GM12878 (cell line): ENCODE measurements around the gene SOAT2. TPM values are rescaled to one million over a fixed set of nuclear protein-coding genes. Genes with fewer than 3 reads are reported as not detected.

Source experiments
- ATF7 ChIP-seq: fragments of 450-650 bp; IDR thresholded peaks from 2 replicates; pipeline ENCODE4 v1.6.1; 2016; ENCODE audit warnings: low read depth, mild to moderate bottlenecking
- BCL11A ChIP-seq: IDR thresholded peaks from 2 replicates; pipeline ENCODE4 v1.6.1; 2011; ENCODE audit warnings: low read depth, low read length
- EGR1 ChIP-seq, 2 experiments: IDR thresholded peaks; 1 replicate in 1 of 2; 2 replicates in 1 of 2; pipeline ENCODE4 v1.6.1; 2011 to 2012; ENCODE audit warnings: low read depth in 2 of 2, low read length in 2 of 2, borderline replicate concordance in 1 of 2, mild to moderate bottlenecking in 1 of 2, moderate library complexity in 1 of 2
- HDAC6 ChIP-seq: fragments of 200-600 bp; sonication (generic); IDR thresholded peaks from one replicate; pipeline ENCODE4 v1.8.0; 2017; ENCODE audit warnings: antibody characterized with exemption; ENCODE audit not compliant: unreplicated experiment
- MTA2 ChIP-seq: fragments of 450-650 bp; IDR thresholded peaks from 2 replicates; pipeline ENCODE4 v1.6.1; 2016; ENCODE audit warnings: low read depth, mild to moderate bottlenecking, moderate library complexity
- RCOR1 ChIP-seq: conservative IDR thresholded peaks from 2 replicates; pipeline ENCODE4 v1.6.1; 2012; ENCODE audit warnings: low read depth, low read length, improper control_type of control experiment
- RFX5 ChIP-seq: IDR thresholded peaks from 2 replicates; pipeline ENCODE4 v1.6.1; 2011; ENCODE audit warnings: low read depth, low read length, improper control_type of control experiment
- ZSCAN29 ChIP-seq: fragments of 450-650 bp; IDR thresholded peaks from 2 replicates; pipeline ENCODE4 v1.6.1; 2017; ENCODE audit warnings: mild to moderate bottlenecking, moderate library complexity
- polyA plus RNA-seq, 11 experiments: library from polyadenylated mRNA; depleted of rRNA in 4 of 11; unstranded in 6 of 11; stranded (reverse) in 5 of 11; fragments of >200 nt; fragmentation: Nextera tagmentation in 4 of 11; fragmentation: Illumina TruSeq in 1 of 11; extraction: Ambion mirVana in 4 of 11; extraction: Trizol in 1 of 11; gene quantifications; 1 replicate in 1 of 11; 2 replicates in 10 of 11; pipeline versions ENCODE4 v1.2.1 to v1.2.3, GENCODE V29; 2011 to 2016; ENCODE audit warnings: inconsistent platforms in 2 of 11, missing spikeins in 2 of 11, low read depth in 1 of 11
- total RNA-seq, 4 experiments: library from RNA; depleted of rRNA in 3 of 4; stranded (reverse); fragments of >200 nt in 3 of 4; fragmentation: Illumina TruSeq in 1 of 4; extraction: Trizol in 1 of 4; gene quantifications; 2 replicates each; pipeline versions ENCODE4 v1.2.1 to v1.2.3, GENCODE V29; 2013 to 2021
- TF ChIP-seq, protein P1 (sequence below): fragments of 450-650 bp; IDR thresholded peaks from 2 replicates; pipeline ENCODE4 v1.6.1; 2017; ENCODE audit warnings: mild to moderate bottlenecking, low read depth, inconsistent platforms; ENCODE audit not compliant: poor library complexity, severe bottlenecking
- TF ChIP-seq, protein P2 (sequence below): IDR thresholded peaks from 2 replicates; pipeline ENCODE4 v1.6.1; 2012; ENCODE audit warnings: low read depth, low read length, improper control_type of control experiment
- TF ChIP-seq, protein P3 (sequence below): IDR thresholded peaks from 2 replicates; pipeline ENCODE4 v1.6.1; 2011; ENCODE audit warnings: low read depth, mild to moderate bottlenecking, low read length, moderate library complexity, borderline replicate concordance; ENCODE audit errors: extremely low read depth
- TF ChIP-seq, protein P4 (sequence below): IDR thresholded peaks from 2 replicates; pipeline ENCODE4 v1.6.1; 2012; ENCODE audit warnings: low read depth, low read length, improper control_type of control experiment
- TF ChIP-seq, protein P5 (sequence below): fragments of 450-650 bp; IDR thresholded peaks from 2 replicates; pipeline ENCODE4 v1.6.1; 2018; ENCODE audit warnings: mild to moderate bottlenecking, low read depth, moderate library complexity; ENCODE audit not compliant: partially characterized antibody
- TF ChIP-seq, protein P6 (sequence below): IDR thresholded peaks from 2 replicates; pipeline ENCODE4 v1.6.1; 2012; ENCODE audit warnings: mild to moderate bottlenecking, low read depth, low read length
- TF ChIP-seq, protein P7 (sequence below): fragments of 450-650 bp; IDR thresholded peaks from 2 replicates; pipeline ENCODE4 v1.6.1; 2016; ENCODE audit warnings: mild to moderate bottlenecking

The SOAT2 gene
- total and polyA plus RNA-seq, 10 of the 15 experiments (the other 5 are each of a cell fraction or from before 2014, with no cell fraction given): 0.08 to 1.7 (median 0.69) TPM

DNA sequence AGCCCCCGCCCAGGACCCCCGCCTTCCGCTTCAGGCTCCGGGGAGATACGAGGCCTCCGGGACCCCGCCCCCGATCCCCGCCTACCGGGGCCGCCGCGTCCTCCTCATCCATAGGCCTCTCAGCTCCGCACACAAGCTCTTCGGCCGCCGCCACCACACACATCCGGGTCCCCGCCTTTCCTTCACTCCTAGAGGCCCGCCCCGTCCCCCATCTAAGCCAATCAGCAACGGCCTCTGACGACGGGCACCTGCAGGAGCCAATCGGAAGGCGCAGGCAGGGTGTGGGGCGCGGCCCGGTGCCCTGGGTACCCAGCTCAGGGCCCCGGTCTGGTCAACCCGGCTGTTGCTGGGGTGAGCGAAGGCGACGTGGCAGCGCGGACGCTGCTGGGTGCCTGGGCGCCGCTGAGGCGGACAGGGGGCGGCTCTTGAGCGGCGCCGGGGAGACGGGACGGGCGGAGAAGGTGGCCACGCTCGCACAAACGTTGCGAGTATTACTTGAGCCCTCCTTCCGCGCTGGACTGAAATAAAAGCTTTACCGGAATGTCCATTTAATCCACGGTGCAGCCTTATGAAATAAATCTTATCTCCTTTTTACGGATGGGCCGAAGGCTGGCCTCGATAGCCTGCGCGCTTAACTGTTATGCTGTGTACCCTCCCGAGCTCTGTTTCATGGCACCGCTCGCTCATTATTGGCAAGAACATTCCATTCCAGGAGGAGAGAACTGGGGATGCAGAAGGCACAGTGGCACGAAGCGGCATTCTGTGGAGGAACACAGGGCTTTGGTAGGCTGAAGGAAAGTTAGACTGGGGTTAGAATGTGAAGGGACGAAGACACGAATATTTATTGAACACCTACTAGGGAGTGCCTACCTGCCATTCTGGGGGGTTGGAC lies 23.8 kb upstream of the SOAT2 start, which contains the start of gene SPRYD3 (continued):
- TF ChIP-seq, protein P1, sequence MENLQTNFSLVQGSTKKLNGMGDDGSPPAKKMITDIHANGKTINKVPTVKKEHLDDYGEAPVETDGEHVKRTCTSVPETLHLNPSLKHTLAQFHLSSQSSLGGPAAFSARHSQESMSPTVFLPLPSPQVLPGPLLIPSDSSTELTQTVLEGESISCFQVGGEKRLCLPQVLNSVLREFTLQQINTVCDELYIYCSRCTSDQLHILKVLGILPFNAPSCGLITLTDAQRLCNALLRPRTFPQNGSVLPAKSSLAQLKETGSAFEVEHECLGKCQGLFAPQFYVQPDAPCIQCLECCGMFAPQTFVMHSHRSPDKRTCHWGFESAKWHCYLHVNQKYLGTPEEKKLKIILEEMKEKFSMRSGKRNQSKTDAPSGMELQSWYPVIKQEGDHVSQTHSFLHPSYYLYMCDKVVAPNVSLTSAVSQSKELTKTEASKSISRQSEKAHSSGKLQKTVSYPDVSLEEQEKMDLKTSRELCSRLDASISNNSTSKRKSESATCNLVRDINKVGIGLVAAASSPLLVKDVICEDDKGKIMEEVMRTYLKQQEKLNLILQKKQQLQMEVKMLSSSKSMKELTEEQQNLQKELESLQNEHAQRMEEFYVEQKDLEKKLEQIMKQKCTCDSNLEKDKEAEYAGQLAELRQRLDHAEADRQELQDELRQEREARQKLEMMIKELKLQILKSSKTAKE: no peak
- TF ChIP-seq, protein P2, sequence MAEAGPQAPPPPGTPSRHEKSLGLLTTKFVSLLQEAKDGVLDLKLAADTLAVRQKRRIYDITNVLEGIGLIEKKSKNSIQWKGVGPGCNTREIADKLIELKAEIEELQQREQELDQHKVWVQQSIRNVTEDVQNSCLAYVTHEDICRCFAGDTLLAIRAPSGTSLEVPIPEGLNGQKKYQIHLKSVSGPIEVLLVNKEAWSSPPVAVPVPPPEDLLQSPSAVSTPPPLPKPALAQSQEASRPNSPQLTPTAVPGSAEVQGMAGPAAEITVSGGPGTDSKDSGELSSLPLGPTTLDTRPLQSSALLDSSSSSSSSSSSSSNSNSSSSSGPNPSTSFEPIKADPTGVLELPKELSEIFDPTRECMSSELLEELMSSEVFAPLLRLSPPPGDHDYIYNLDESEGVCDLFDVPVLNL: no peak
- TF ChIP-seq HDAC6 (no peak), RFX5 (peak; percentile 64; the same call in 1 of the 2 replicates), BCL11A (no peak), EGR1 (IDR thresholded peaks at IDR 0.05; ENCODE audit: borderline replicate concordance in 1 of 2, low read depth in 2 of 2, low read length in 2 of 2) (peak in 1 of 2 experiments; percentile 29; a peak in 1 of 3 replicates), ZSCAN29 (0 out of 2 replicates have a peak, but pooled peaks have one; percentile 30), MTA2 (no peak), RCOR1 (no peak), ATF7 (no peak)
- TF ChIP-seq, protein P3, sequence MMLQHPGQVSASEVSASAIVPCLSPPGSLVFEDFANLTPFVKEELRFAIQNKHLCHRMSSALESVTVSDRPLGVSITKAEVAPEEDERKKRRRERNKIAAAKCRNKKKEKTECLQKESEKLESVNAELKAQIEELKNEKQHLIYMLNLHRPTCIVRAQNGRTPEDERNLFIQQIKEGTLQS: no peak
- TF ChIP-seq, protein P4, sequence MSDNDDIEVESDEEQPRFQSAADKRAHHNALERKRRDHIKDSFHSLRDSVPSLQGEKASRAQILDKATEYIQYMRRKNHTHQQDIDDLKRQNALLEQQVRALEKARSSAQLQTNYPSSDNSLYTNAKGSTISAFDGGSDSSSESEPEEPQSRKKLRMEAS: no peak
- TF ChIP-seq, protein P5, sequence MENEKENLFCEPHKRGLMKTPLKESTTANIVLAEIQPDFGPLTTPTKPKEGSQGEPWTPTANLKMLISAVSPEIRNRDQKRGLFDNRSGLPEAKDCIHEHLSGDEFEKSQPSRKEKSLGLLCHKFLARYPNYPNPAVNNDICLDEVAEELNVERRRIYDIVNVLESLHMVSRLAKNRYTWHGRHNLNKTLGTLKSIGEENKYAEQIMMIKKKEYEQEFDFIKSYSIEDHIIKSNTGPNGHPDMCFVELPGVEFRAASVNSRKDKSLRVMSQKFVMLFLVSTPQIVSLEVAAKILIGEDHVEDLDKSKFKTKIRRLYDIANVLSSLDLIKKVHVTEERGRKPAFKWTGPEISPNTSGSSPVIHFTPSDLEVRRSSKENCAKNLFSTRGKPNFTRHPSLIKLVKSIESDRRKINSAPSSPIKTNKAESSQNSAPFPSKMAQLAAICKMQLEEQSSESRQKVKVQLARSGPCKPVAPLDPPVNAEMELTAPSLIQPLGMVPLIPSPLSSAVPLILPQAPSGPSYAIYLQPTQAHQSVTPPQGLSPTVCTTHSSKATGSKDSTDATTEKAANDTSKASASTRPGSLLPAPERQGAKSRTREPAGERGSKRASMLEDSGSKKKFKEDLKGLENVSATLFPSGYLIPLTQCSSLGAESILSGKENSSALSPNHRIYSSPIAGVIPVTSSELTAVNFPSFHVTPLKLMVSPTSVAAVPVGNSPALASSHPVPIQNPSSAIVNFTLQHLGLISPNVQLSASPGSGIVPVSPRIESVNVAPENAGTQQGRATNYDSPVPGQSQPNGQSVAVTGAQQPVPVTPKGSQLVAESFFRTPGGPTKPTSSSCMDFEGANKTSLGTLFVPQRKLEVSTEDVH: no peak
- TF ChIP-seq, protein P6, sequence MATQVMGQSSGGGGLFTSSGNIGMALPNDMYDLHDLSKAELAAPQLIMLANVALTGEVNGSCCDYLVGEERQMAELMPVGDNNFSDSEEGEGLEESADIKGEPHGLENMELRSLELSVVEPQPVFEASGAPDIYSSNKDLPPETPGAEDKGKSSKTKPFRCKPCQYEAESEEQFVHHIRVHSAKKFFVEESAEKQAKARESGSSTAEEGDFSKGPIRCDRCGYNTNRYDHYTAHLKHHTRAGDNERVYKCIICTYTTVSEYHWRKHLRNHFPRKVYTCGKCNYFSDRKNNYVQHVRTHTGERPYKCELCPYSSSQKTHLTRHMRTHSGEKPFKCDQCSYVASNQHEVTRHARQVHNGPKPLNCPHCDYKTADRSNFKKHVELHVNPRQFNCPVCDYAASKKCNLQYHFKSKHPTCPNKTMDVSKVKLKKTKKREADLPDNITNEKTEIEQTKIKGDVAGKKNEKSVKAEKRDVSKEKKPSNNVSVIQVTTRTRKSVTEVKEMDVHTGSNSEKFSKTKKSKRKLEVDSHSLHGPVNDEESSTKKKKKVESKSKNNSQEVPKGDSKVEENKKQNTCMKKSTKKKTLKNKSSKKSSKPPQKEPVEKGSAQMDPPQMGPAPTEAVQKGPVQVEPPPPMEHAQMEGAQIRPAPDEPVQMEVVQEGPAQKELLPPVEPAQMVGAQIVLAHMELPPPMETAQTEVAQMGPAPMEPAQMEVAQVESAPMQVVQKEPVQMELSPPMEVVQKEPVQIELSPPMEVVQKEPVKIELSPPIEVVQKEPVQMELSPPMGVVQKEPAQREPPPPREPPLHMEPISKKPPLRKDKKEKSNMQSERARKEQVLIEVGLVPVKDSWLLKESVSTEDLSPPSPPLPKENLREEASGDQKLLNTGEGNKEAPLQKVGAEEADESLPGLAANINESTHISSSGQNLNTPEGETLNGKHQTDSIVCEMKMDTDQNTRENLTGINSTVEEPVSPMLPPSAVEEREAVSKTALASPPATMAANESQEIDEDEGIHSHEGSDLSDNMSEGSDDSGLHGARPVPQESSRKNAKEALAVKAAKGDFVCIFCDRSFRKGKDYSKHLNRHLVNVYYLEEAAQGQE: no peak
- TF ChIP-seq, protein P7, sequence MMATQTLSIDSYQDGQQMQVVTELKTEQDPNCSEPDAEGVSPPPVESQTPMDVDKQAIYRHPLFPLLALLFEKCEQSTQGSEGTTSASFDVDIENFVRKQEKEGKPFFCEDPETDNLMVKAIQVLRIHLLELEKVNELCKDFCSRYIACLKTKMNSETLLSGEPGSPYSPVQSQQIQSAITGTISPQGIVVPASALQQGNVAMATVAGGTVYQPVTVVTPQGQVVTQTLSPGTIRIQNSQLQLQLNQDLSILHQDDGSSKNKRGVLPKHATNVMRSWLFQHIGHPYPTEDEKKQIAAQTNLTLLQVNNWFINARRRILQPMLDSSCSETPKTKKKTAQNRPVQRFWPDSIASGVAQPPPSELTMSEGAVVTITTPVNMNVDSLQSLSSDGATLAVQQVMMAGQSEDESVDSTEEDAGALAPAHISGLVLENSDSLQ: peak; percentile 99
